SK-N-SH treated with all-trans-retinoic acid at 6 μM for 48 hours (cell line): ENCODE data around the gene OTOL1.

ENCODE experiments used
- BACH2 ChIP-seq: fragments of 250-450 bp; sonication (Bioruptor Pico); IDR thresholded peaks from 2 replicates; pipeline ENCODE4 v1.9.0; 2021; ENCODE audit warnings: mild to moderate bottlenecking, borderline replicate concordance
- ESRRG ChIP-seq: fragments of 250-450 bp; sonication (Bioruptor Pico); IDR thresholded peaks from 2 replicates; pipeline ENCODE4 v1.6.1; 2021; ENCODE audit warnings: mild to moderate bottlenecking
- GLIS3 ChIP-seq: fragments of 250-450 bp; sonication (Bioruptor Pico); IDR thresholded peaks from 2 replicates; pipeline ENCODE4 v1.5.0; 2020; ENCODE audit warnings: mild to moderate bottlenecking, moderate library complexity
- OSR1 ChIP-seq: fragments of 250-450 bp; sonication (Bioruptor Pico); IDR thresholded peaks from 2 replicates; pipeline ENCODE4 v1.8.0; 2022; ENCODE audit warnings: moderate library complexity, mild to moderate bottlenecking, inconsistent platforms
- PPARA ChIP-seq: fragments of 250-450 bp; sonication (Bioruptor Pico); IDR thresholded peaks from 2 replicates; pipeline ENCODE4 v1.5.0; 2020; ENCODE audit warnings: mild to moderate bottlenecking, borderline replicate concordance
- RARB ChIP-seq: fragments of 250-450 bp; sonication (Bioruptor Pico); IDR thresholded peaks from 2 replicates; pipeline ENCODE4 v1.8.0; 2021; ENCODE audit warnings: mild to moderate bottlenecking, moderate library complexity
- TOX ChIP-seq: fragments of 250-450 bp; sonication (Bioruptor Pico); IDR thresholded peaks from 2 replicates; pipeline ENCODE4 v1.8.0; 2021; ENCODE audit warnings: mild to moderate bottlenecking, moderate library complexity, borderline replicate concordance
- ZFP3 ChIP-seq: fragments of 250-450 bp; sonication (Bioruptor Pico); IDR thresholded peaks from 2 replicates; pipeline ENCODE4 v1.5.0; 2020; ENCODE audit warnings: mild to moderate bottlenecking, moderate library complexity
- ZFP30 ChIP-seq: fragments of 450-650 bp; formaldehyde crosslinking; IDR thresholded peaks from 2 replicates; pipeline ENCODE4 v1.5.0; 2022; ENCODE audit warnings: mild to moderate bottlenecking, moderate library complexity
- ZNF8 ChIP-seq: fragments of 450-650 bp; formaldehyde crosslinking; IDR thresholded peaks from 2 replicates; pipeline ENCODE4 v1.5.0; 2020; ENCODE audit warnings: mild to moderate bottlenecking, moderate library complexity
- TF ChIP-seq, protein P1 (sequence below): fragments of 250-450 bp; sonication (Bioruptor Pico); IDR thresholded peaks from 2 replicates; pipeline ENCODE4 v1.8.0; 2020; ENCODE audit warnings: mild to moderate bottlenecking, moderate library complexity, borderline replicate concordance
- TF ChIP-seq, protein P2 (sequence below): fragments of 250-450 bp; sonication (Bioruptor Pico); IDR thresholded peaks from 2 replicates; pipeline ENCODE4 v1.8.0; 2021; ENCODE audit warnings: low read depth, mild to moderate bottlenecking, moderate library complexity, borderline replicate concordance
- TF ChIP-seq, protein P3 (sequence below): fragments of 250-450 bp; sonication (Bioruptor Pico); IDR thresholded peaks from 2 replicates; pipeline ENCODE4 v1.5.1; 2021; ENCODE audit warnings: mild to moderate bottlenecking, moderate library complexity

GRCh38 chr3:161462138-161462537, 34.5 kb upstream of the OTOL1 start:
- TF ChIP-seq ZFP3, result no peak
- no peak for TF ChIP-seq ESRRG
- TF ChIP-seq, protein P1, sequence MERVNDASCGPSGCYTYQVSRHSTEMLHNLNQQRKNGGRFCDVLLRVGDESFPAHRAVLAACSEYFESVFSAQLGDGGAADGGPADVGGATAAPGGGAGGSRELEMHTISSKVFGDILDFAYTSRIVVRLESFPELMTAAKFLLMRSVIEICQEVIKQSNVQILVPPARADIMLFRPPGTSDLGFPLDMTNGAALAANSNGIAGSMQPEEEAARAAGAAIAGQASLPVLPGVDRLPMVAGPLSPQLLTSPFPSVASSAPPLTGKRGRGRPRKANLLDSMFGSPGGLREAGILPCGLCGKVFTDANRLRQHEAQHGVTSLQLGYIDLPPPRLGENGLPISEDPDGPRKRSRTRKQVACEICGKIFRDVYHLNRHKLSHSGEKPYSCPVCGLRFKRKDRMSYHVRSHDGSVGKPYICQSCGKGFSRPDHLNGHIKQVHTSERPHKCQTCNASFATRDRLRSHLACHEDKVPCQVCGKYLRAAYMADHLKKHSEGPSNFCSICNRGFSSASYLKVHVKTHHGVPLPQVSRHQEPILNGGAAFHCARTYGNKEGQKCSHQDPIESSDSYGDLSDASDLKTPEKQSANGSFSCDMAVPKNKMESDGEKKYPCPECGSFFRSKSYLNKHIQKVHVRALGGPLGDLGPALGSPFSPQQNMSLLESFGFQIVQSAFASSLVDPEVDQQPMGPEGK (CRISPR knock-in tag), result no peak
- no peak for TF ChIP-seq BACH2 (CRISPR knock-in tag)
- no peak for TF ChIP-seq TOX (CRISPR knock-in tag)
- TF ChIP-seq ZNF8, result no peak
- no peak for TF ChIP-seq ZFP30 (CRISPR knock-in tag)
- TF ChIP-seq, protein P2, sequence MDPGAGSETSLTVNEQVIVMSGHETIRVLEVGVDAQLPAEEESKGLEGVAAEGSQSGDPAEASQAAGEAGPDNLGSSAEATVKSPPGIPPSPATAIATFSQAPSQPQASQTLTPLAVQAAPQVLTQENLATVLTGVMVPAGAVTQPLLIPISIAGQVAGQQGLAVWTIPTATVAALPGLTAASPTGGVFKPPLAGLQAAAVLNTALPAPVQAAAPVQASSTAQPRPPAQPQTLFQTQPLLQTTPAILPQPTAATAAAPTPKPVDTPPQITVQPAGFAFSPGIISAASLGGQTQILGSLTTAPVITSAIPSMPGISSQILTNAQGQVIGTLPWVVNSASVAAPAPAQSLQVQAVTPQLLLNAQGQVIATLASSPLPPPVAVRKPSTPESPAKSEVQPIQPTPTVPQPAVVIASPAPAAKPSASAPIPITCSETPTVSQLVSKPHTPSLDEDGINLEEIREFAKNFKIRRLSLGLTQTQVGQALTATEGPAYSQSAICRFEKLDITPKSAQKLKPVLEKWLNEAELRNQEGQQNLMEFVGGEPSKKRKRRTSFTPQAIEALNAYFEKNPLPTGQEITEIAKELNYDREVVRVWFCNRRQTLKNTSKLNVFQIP (CRISPR knock-in tag), result no peak
- TF ChIP-seq, protein P3, sequence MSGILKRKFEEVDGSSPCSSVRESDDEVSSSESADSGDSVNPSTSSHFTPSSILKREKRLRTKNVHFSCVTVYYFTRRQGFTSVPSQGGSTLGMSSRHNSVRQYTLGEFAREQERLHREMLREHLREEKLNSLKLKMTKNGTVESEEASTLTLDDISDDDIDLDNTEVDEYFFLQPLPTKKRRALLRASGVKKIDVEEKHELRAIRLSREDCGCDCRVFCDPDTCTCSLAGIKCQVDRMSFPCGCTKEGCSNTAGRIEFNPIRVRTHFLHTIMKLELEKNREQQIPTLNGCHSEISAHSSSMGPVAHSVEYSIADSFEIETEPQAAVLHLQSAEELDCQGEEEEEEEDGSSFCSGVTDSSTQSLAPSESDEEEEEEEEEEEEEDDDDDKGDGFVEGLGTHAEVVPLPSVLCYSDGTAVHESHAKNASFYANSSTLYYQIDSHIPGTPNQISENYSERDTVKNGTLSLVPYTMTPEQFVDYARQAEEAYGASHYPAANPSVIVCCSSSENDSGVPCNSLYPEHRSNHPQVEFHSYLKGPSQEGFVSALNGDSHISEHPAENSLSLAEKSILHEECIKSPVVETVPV (CRISPR knock-in tag), result no peak
- TF ChIP-seq PPARA (CRISPR knock-in tag), result no peak
- TF ChIP-seq RARB (CRISPR knock-in tag), result no peak
- no peak for TF ChIP-seq OSR1 (CRISPR knock-in tag)
- no peak for TF ChIP-seq GLIS3 (CRISPR knock-in tag)
